ENCODE measurements around the gene THSD4. TPM values are rescaled to one million over a fixed set of nuclear protein-coding genes. Genes with fewer than 3 reads are reported as not detected.

The THSD4 gene
- polyA plus RNA-seq, 1 donor (not counting 4 experiments of a cell fraction or from before 2014, with no cell fraction given): 24.5 TPM

- H3K27ac ChIP-seq (ENCODE audit: control insufficient read depth, insufficient read depth, low read length): no peak overlapping the region
- peaks cover 32% of the 10 kb centered on the region for H3K4me1 ChIP-seq (ENCODE audit: control insufficient read depth, extremely low read depth, insufficient read depth, low read length)
- H3K9ac ChIP-seq (ENCODE audit: control insufficient read depth, extremely low read depth, insufficient read depth, low read length): no peak overlapping the region
- H2AFZ ChIP-seq (ENCODE audit: control insufficient read depth, low read length): no peak overlapping the region
- no peak overlapping the region for H3K4me3 ChIP-seq (ENCODE audit: control insufficient read depth in 2 of 3, extremely low read depth in 1 of 3, insufficient read depth in 2 of 3, low read depth in 1 of 3, low read length in 3 of 3)
- H3K9me1 ChIP-seq (ENCODE audit: control insufficient read depth, extremely low read depth, insufficient read depth, low read length): no peaks in the 10 kb centered on the region
- DNase-seq (ENCODE audit: low read depth, low spot score) (no peak), FAIRE-seq (no peak)
- H3K27me3 ChIP-seq (ENCODE audit: control insufficient read depth, extremely low read depth, insufficient read depth, low read length): no peaks in the 10 kb centered on the region
- peaks cover 27 to 36% of the 10 kb centered on the region in 2 experiments for H3K36me3 ChIP-seq (ENCODE audit: control insufficient read depth in 2 of 2, extremely low read depth in 1 of 2, insufficient read depth in 2 of 2, low read length in 2 of 2)
- no peak overlapping the region for H3K4me2 ChIP-seq (ENCODE audit: control insufficient read depth, extremely low read depth, insufficient read depth, low read depth, low read length)
- dilution Hi-C loops (cut with MboI; ENCODE audit: extremely low pct_ligation_motif_present, low sequenced_read_pairs): no loop called here
- no peak for TF ChIP-seq CTCF (optimal IDR thresholded peaks at IDR 0.05 in 1 of 3, IDR thresholded peaks at IDR 0.05 in 1 of 3, conservative IDR thresholded peaks at IDR 0.05 in 1 of 3; ENCODE audit: extremely low read depth in 1 of 3, insufficient read depth in 2 of 3, low read length in 3 of 3)
- no peak for TF ChIP-seq EZH2 (IDR thresholded peaks at IDR 0.05; ENCODE audit: low read length)
- no peaks in the 10 kb centered on the region for H3K79me2 ChIP-seq (ENCODE audit: control insufficient read depth, insufficient read depth, low read length)
- H4K20me1 ChIP-seq (ENCODE audit: control insufficient read depth, extremely low read depth, insufficient read depth, low read length): no peaks in the 10 kb centered on the region
- no peaks in the 10 kb centered on the region for H3K9me3 ChIP-seq (ENCODE audit: control insufficient read depth, low read depth, low read length)
Measured at GRCh38 chr15:71242292-71242691, 127.0 kb downstream of the THSD4 start.

GRCh38 chr15:71244250-71244649 lies 129.0 kb downstream of the THSD4 start:
- FAIRE-seq: no peak
- Histone ChIP-seq H3K4me2 (ENCODE audit: control insufficient read depth, extremely low read depth, insufficient read depth, low read depth, low read length) (no peak overlapping the region), H3K9me1 (ENCODE audit: control insufficient read depth, extremely low read depth, insufficient read depth, low read length) (no peaks in the 10 kb centered on the region), H3K27ac (ENCODE audit: control insufficient read depth, insufficient read depth, low read length) (no peak overlapping the region), H4K20me1 (ENCODE audit: control insufficient read depth, extremely low read depth, insufficient read depth, low read length) (no peaks in the 10 kb centered on the region), H3K9me3 (ENCODE audit: control insufficient read depth, low read depth, low read length) (no peaks in the 10 kb centered on the region), H3K9ac (ENCODE audit: control insufficient read depth, extremely low read depth, insufficient read depth, low read length) (no peak overlapping the region), H3K36me3 (ENCODE audit: control insufficient read depth in 2 of 2, extremely low read depth in 1 of 2, insufficient read depth in 2 of 2, low read length in 2 of 2) (peaks cover 30 to 34% of the 10 kb centered on the region in 2 experiments), H3K4me1 (ENCODE audit: control insufficient read depth, extremely low read depth, insufficient read depth, low read length) (peaks cover 15% of the 10 kb centered on the region), H3K79me2 (ENCODE audit: control insufficient read depth, insufficient read depth, low read length) (no peaks in the 10 kb centered on the region), H2AFZ (ENCODE audit: control insufficient read depth, low read length) (no peak overlapping the region), H3K4me3 (ENCODE audit: control insufficient read depth in 2 of 3, extremely low read depth in 1 of 3, insufficient read depth in 2 of 3, low read depth in 1 of 3, low read length in 3 of 3) (no peak overlapping the region), H3K27me3 (ENCODE audit: control insufficient read depth, extremely low read depth, insufficient read depth, low read length) (no peaks in the 10 kb centered on the region)
- dilution Hi-C loops (cut with MboI; ENCODE audit: extremely low pct_ligation_motif_present, low sequenced_read_pairs): no loop called here
- DNase-seq (ENCODE audit: low read depth, low spot score): no peak
- TF ChIP-seq EZH2 (IDR thresholded peaks at IDR 0.05; ENCODE audit: low read length) (no peak), CTCF (optimal IDR thresholded peaks at IDR 0.05 in 1 of 3, IDR thresholded peaks at IDR 0.05 in 1 of 3, conservative IDR thresholded peaks at IDR 0.05 in 1 of 3; ENCODE audit: extremely low read depth in 1 of 3, insufficient read depth in 2 of 3, low read length in 3 of 3) (no peak)
